Neuronal stem cell (in vitro differentiated cells): Measurements from ENCODE around the gene TIMP2.
"Not testable (repeated sequence)": the region's sequence is repeated elsewhere in the genome, so short reads cannot be mapped to it uniquely, and the experiment has no call there.

Source experiments
- DNase-seq: peaks from one replicate; pipeline ENCODE4 v3.0.0-alpha.2; 2013; ENCODE audit warnings: low spot score
- H2AFZ ChIP-seq: one replicate; pipeline ENCODE4 v1.6.1; 2013; ENCODE audit warnings: mild to moderate bottlenecking, low read length, inconsistent platforms
- H2AK5ac ChIP-seq: 2 replicates; pipeline ENCODE4 v1.6.1; 2013; ENCODE audit warnings: low read depth, mild to moderate bottlenecking, inconsistent platforms, low read length, moderate library complexity, mixed read lengths
- H2BK120ac ChIP-seq: 2 replicates; pipeline ENCODE4 v1.6.1; 2013; ENCODE audit warnings: low read depth, mild to moderate bottlenecking, inconsistent platforms, low read length, moderate library complexity, mixed read lengths
- H2BK12ac ChIP-seq: one replicate; pipeline ENCODE4 v1.6.1; 2013; ENCODE audit warnings: low read length, inconsistent platforms
- H2BK15ac ChIP-seq: 2 replicates; pipeline ENCODE4 v1.6.1; 2013; ENCODE audit warnings: mild to moderate bottlenecking, low read length, inconsistent platforms, mixed read lengths
- H2BK5ac ChIP-seq: one replicate; pipeline ENCODE4 v1.6.1; 2013; ENCODE audit warnings: inconsistent platforms, mild to moderate bottlenecking, low read length, moderate library complexity
- H3K14ac ChIP-seq: one replicate; pipeline ENCODE4 v1.6.1; 2013; ENCODE audit warnings: low read length, inconsistent platforms
- H3K18ac ChIP-seq: 2 replicates; pipeline ENCODE4 v1.6.1; 2013; ENCODE audit warnings: low read length, inconsistent platforms
- H3K23ac ChIP-seq: 2 replicates; pipeline ENCODE4 v1.6.1; 2013; ENCODE audit warnings: low read depth, mild to moderate bottlenecking, mixed read lengths, low read length, inconsistent platforms; ENCODE audit not compliant: poor library complexity
- H3K27ac ChIP-seq: replicated peaks from 3 replicates; pipeline ENCODE4 v1.5.1; 2013; ENCODE audit warnings: low read length, inconsistent platforms
- H3K27me3 ChIP-seq, 3 experiments: 2 replicates each; pipeline ENCODE4 v1.6.1; 2013; ENCODE audit warnings: low read length in 3 of 3, mild to moderate bottlenecking in 2 of 3, inconsistent platforms in 1 of 3, low read depth in 1 of 3, mixed read lengths in 1 of 3, moderate library complexity in 1 of 3; ENCODE audit not compliant: control insufficient read depth in 3 of 3, insufficient read depth in 3 of 3
- H3K36me3 ChIP-seq, 2 donors: replicated peaks in 1 of 2; 2 replicates each; pipeline ENCODE4 v1.6.1; 2013; ENCODE audit warnings: low read length in 2 of 2; ENCODE audit not compliant: control insufficient read depth in 2 of 2, insufficient read depth in 2 of 2
- H3K4ac ChIP-seq: 2 replicates; pipeline ENCODE4 v1.6.1; 2013; ENCODE audit warnings: inconsistent platforms, mild to moderate bottlenecking, low read length, moderate library complexity
- H3K4me1 ChIP-seq, 2 donors: 1 replicate in 1 of 2; 2 replicates in 1 of 2; pipeline ENCODE4 v1.6.1; 2013; ENCODE audit warnings: low read length in 2 of 2, low read depth in 1 of 2; ENCODE audit not compliant: control insufficient read depth in 2 of 2, insufficient read depth in 1 of 2
- H3K4me2 ChIP-seq: one replicate; pipeline ENCODE4 v1.6.1; 2013; ENCODE audit warnings: mild to moderate bottlenecking, low read length, inconsistent platforms; ENCODE audit not compliant: insufficient read depth, poor library complexity, severe bottlenecking
- H3K4me3 ChIP-seq, 2 donors: 2 replicates each; pipeline ENCODE4 v1.5.1; 2013; ENCODE audit warnings: low read length in 2 of 2, mild to moderate bottlenecking in 2 of 2, inconsistent platforms in 1 of 2, moderate library complexity in 1 of 2
- H3K79me1 ChIP-seq: one replicate; pipeline ENCODE4 v1.6.1; 2013; ENCODE audit warnings: low read depth, mild to moderate bottlenecking, inconsistent platforms, low read length, moderate library complexity
- H3K9ac ChIP-seq: one replicate; pipeline ENCODE4 v1.6.1; 2013; ENCODE audit warnings: mild to moderate bottlenecking, low read depth, low read length, inconsistent platforms; ENCODE audit not compliant: poor library complexity
- H3K9me3 ChIP-seq, 2 donors: replicated peaks in 1 of 2; 2 replicates each; pipeline versions ENCODE3 to v1.6.1; 2013; ENCODE audit warnings: low read length in 2 of 2, mild to moderate bottlenecking in 2 of 2, inconsistent platforms in 1 of 2, low read depth in 1 of 2, mixed read lengths in 1 of 2, moderate library complexity in 1 of 2; ENCODE audit not compliant: control insufficient read depth in 2 of 2, insufficient read depth in 1 of 2
- H4K8ac ChIP-seq: one replicate; pipeline ENCODE4 v1.6.1; 2013; ENCODE audit warnings: low read depth, mild to moderate bottlenecking, inconsistent platforms, low read length, moderate library complexity
- H4K91ac ChIP-seq: one replicate; pipeline ENCODE4 v1.6.1; 2013; ENCODE audit warnings: low read length, low read depth, mild to moderate bottlenecking, inconsistent platforms; ENCODE audit not compliant: poor library complexity
- WGBS, 2 donors: extraction: QIAGEN DNeasy Blood & Tissue Kit; methylation state at CpG; one replicate each; pipeline ENCODE4 v1.1.7; 2013; ENCODE audit warnings: missing lambda C conversion rate in 2 of 2, mixed read lengths in 1 of 2; ENCODE audit not compliant: insufficient read length in 2 of 2, insufficient replicate concordance in 1 of 2; ENCODE audit errors: extremely low coverage in 2 of 2; 5-methylcytosine and 5-hydroxymethylcytosine counted together

TIMP2 gene

DNA sequence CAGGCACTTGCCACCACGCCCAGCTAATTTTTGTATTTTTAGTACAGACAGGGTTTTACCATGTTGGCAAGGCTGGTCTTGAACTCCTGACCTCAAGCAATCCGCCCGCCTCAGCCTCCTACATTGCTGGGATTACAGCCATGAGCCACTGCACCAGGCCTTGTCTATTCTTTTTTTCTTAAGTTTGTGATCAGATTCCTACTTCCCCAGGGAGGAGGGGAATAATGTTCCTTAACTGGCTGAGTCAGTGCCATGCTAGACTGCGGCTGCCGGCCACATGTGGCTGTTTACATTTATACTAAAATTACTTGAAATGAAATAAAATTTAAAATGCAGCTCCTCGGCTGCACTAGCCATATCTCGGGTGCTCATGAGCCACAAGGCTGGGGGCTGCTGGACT is 56.8 kb downstream of the TIMP2 start:
- Histone ChIP-seq H3K4me2 (no peak overlapping the region), H4K91ac (no peak overlapping the region), H2BK12ac (no peak overlapping the region), H4K8ac (no peak overlapping the region), H2AK5ac (no peak overlapping the region), H3K23ac (no peak overlapping the region), H3K4me3 (no peak overlapping the region), H3K4me1 (peaks cover 0 to 2% of the 10 kb centered on the region in 2 donors), H3K18ac (no peak overlapping the region), H3K36me3 (peaks cover 17 to 43% of the 10 kb centered on the region in 2 donors), H3K4ac (no peak overlapping the region), H3K9ac (no peak overlapping the region), H2BK15ac (no peak overlapping the region), H2AFZ (no peak overlapping the region), H2BK120ac (no peak overlapping the region), H3K27me3 (no peaks in the 10 kb centered on the region), H3K9me3 (no peaks in the 10 kb centered on the region), H2BK5ac (no peak overlapping the region), H3K14ac (no peak overlapping the region), H3K79me1 (no peaks in the 10 kb centered on the region), H3K27ac (no peak overlapping the region)
- no CpG with 5 or more reads among the region's 7 CpGs for WGBS, 2 donors
- DNase-seq = no peak

DNA sequence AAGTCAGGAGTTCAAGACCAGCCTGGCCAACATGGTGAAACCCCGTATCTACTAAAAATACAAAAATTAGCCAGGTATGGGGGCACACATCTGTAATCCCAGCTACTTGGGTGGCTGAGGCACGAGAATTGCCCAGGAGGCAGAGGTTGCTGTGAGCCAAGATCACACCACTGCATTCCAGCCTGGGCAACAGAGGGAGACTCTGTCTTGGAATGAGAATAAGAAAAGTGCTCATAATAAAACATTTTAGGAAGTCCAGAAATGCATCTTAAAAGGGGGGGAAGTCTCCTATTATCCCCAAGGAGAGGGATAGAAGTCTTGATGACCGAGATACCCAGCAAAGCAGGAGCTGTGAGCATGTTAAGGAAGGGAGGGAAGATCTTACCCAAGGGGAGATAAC is 58.1 kb downstream of the TIMP2 start:
- not testable (repeated sequence) for H3K14ac ChIP-seq, H3K18ac ChIP-seq, H2BK12ac ChIP-seq, H3K4me1 ChIP-seq, H3K23ac ChIP-seq, H3K79me1 ChIP-seq, H3K9me3 ChIP-seq, H3K9ac ChIP-seq, H4K8ac ChIP-seq, H3K4me2 ChIP-seq, H2AK5ac ChIP-seq, H3K27ac ChIP-seq, H2BK5ac ChIP-seq, H3K4ac ChIP-seq, H2BK120ac ChIP-seq, H3K27me3 ChIP-seq, H4K91ac ChIP-seq, H2BK15ac ChIP-seq, H3K4me3 ChIP-seq, DNase-seq, H2AFZ ChIP-seq
- no CpG with 5 or more reads among the region's 3 CpGs for WGBS, 2 donors
- peaks cover 13 to 38% of the 10 kb centered on the region in 2 donors for H3K36me3 ChIP-seq

DNA sequence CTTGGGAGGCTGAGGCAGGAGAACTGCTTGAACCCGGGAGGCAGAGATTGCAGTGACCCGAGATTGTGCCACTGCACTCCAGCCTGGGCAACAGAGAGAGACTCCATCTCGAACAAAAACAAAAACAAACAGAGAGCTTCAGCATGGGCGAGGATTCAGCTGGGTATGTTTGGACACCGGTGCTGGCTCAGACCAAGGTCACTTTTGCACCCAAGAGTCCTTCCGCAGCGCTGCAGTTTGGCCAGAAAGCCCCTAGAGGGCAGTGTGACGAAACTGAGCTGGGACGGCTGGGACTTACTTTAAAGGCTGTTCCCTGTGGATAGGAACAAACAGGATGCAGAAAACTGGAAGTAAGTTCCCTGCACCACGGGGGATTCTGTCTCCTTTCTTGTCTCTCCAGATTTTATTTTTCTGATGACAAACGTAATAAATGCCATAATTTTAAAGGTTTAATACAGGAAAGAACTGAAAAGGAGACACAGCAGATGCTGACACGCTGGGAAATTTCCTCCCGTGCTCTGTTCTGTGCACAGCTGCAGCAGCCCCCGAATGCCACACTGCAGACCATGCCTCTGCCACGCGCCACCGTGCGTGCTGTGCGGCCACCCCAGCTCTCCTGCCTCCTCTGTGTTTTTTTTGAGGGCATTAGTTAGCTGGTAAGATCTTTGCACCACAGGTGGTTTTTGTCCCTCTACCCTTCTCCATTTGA is 59.4 kb downstream of the TIMP2 start:
- DNase-seq = peak; percentile 81
- Histone ChIP-seq H3K4ac (no peak overlapping the region), H3K23ac (no peak overlapping the region), H2AK5ac (no peak overlapping the region), H4K8ac (no peak overlapping the region), H3K36me3 (peaks cover 13 to 37% of the 10 kb centered on the region in 2 donors), H3K27ac (no peak overlapping the region), H3K18ac (no peak overlapping the region), H3K9ac (no peak overlapping the region), H2BK15ac (no peak overlapping the region), H3K9me3 (no peaks in the 10 kb centered on the region), H3K14ac (no peak overlapping the region), H2BK12ac (no peak overlapping the region), H3K4me3 (no peak overlapping the region), H2BK120ac (no peak overlapping the region), H3K4me2 (no peak overlapping the region), H2AFZ (no peak overlapping the region), H4K91ac (no peak overlapping the region), H2BK5ac (no peak overlapping the region), H3K4me1 (peaks cover 0 to 2% of the 10 kb centered on the region in 2 donors), H3K79me1 (no peaks in the 10 kb centered on the region), H3K27me3 (no peaks in the 10 kb centered on the region)
- no CpG with 5 or more reads among the region's 19 CpGs for WGBS, 2 donors

DNA sequence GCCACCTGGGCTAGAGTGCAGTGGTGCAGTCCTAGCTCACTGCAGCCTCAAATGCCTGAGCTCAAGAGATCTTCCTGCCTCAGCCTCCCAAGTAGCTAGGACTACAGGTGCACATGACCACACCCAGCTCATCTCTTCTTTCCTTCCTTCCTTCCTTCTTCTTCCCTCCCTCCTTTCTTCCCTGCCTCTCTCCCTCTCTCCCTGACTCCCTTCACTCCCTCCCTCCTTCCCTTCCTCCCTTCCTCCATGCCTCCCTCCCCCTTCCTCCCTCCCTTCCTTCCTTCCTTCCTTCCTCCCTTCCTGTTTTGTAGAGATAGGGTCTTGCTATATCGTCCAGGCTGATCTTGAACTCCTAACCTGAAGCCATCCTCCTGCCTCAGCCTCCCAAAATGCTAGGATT is 61.1 kb downstream of the TIMP2 start:
- H2AK5ac ChIP-seq = no peak overlapping the region

More for the DNA sequence above, 61.1 kb downstream of the TIMP2 start:
- no peak overlapping the region for H2BK120ac ChIP-seq
- no peaks in the 10 kb centered on the region for H3K79me1 ChIP-seq
- H3K4ac ChIP-seq = no peak overlapping the region
- no peak overlapping the region for H3K4me3 ChIP-seq
- no peak overlapping the region for H4K91ac ChIP-seq
- peaks cover 0 to 2% of the 10 kb centered on the region in 2 donors for H3K4me1 ChIP-seq
- no peak overlapping the region for H3K18ac ChIP-seq
- H3K23ac ChIP-seq = no peak overlapping the region
- no CpG with 5 or more reads among the region's 1 CpG for WGBS, 2 donors
- H3K36me3 ChIP-seq = peaks cover 12 to 25% of the 10 kb centered on the region in 2 donors
- no peak for DNase-seq
- no peak overlapping the region for H2BK15ac ChIP-seq
- H4K8ac ChIP-seq = no peak overlapping the region
- no peak overlapping the region for H3K14ac ChIP-seq
- H2AFZ ChIP-seq = no peak overlapping the region
- no peak overlapping the region for H2BK12ac ChIP-seq
- H2BK5ac ChIP-seq = no peak overlapping the region
- no peaks in the 10 kb centered on the region for H3K27me3 ChIP-seq
- no peaks in the 10 kb centered on the region for H3K9me3 ChIP-seq
- H3K4me2 ChIP-seq = no peak overlapping the region
- H3K27ac ChIP-seq = no peak overlapping the region
- H3K9ac ChIP-seq = no peak overlapping the region
